Lower lobe of right lung (tissue), 2 donors: ENCODE results near the gene HMGN1. TPM values are rescaled to one million over a fixed set of nuclear protein-coding genes. Genes with fewer than 3 reads are reported as not detected.

ENCODE experiments used
- ATAC-seq, 2 donors: fragments of 200-7000 bp; cut with Tn5 transposase; one replicate each; pipeline ENCODE4 v1.9.1; 2020 to 2022; ENCODE audit warnings: mild to moderate bottlenecking in 2 of 2, moderate library complexity in 2 of 2
- DNase-seq: peaks from one replicate; pipeline ENCODE4 v3.0.0-alpha.2; 2020
- H3K27ac ChIP-seq: fragments of 200-600 bp; one replicate; pipeline ENCODE4 v1.8.0; 2022
- H3K27me3 ChIP-seq: fragments of 200-600 bp; one replicate; pipeline ENCODE4 v1.8.0; 2022; ENCODE audit warnings: low read depth
- H3K36me3 ChIP-seq: fragments of 200-600 bp; one replicate; pipeline ENCODE4 v1.8.0; 2022; ENCODE audit warnings: mild to moderate bottlenecking
- H3K4me1 ChIP-seq: fragments of 200-600 bp; one replicate; pipeline ENCODE4 v1.8.0; 2022
- H3K4me3 ChIP-seq: fragments of 200-600 bp; one replicate; pipeline ENCODE4 v1.8.0; 2022; ENCODE audit warnings: mild to moderate bottlenecking
- H3K9me3 ChIP-seq: fragments of 200-600 bp; one replicate; pipeline ENCODE4 v1.8.0; 2022
- intact Hi-C: fragments of 100-400 bp; cut with DNase I; formaldehyde crosslinking; loops from one replicate; pipeline ENCODE4 v1.11.0; 2022
- total RNA-seq: library from RNA; stranded (reverse); fragmentation: NEBNext Ultra II Directional; extraction: Animal tissue kit (Norgen Biotek cat#: 25700); gene quantifications from one replicate; pipeline ENCODE4 v1.2.1, GENCODE V29; 2021
- TF ChIP-seq, protein P1 (sequence below): fragments of 200-600 bp; IDR thresholded peaks from one replicate; pipeline ENCODE4 v1.8.0; 2022; ENCODE audit warnings: antibody characterized with exemption, mild to moderate bottlenecking
- donor health status: DM: no; HTN: yes; CAD: no; lungs with severe emphysema.

Gene HMGN1
- total RNA-seq, 1 donor from 2014 or later, result 139 TPM

- intact Hi-C loops, result no loop called here
- Histone ChIP-seq H3K36me3 (peaks cover 50% of the 10 kb centered on the region), H3K4me1 (peaks cover 20% of the 10 kb centered on the region), H3K27ac (no peak overlapping the region), H3K9me3 (no peaks in the 10 kb centered on the region), H3K4me3 (no peak overlapping the region), H3K27me3 (no peaks in the 10 kb centered on the region)
- DNase-seq (no peak), ATAC-seq (no peak)
- TF ChIP-seq, protein P1, sequence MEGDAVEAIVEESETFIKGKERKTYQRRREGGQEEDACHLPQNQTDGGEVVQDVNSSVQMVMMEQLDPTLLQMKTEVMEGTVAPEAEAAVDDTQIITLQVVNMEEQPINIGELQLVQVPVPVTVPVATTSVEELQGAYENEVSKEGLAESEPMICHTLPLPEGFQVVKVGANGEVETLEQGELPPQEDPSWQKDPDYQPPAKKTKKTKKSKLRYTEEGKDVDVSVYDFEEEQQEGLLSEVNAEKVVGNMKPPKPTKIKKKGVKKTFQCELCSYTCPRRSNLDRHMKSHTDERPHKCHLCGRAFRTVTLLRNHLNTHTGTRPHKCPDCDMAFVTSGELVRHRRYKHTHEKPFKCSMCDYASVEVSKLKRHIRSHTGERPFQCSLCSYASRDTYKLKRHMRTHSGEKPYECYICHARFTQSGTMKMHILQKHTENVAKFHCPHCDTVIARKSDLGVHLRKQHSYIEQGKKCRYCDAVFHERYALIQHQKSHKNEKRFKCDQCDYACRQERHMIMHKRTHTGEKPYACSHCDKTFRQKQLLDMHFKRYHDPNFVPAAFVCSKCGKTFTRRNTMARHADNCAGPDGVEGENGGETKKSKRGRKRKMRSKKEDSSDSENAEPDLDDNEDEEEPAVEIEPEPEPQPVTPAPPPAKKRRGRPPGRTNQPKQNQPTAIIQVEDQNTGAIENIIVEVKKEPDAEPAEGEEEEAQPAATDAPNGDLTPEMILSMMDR, result no peak
Measured at GRCh38 chr21:39307466-39307865, 41.4 kb downstream of the HMGN1 start.

DNA sequence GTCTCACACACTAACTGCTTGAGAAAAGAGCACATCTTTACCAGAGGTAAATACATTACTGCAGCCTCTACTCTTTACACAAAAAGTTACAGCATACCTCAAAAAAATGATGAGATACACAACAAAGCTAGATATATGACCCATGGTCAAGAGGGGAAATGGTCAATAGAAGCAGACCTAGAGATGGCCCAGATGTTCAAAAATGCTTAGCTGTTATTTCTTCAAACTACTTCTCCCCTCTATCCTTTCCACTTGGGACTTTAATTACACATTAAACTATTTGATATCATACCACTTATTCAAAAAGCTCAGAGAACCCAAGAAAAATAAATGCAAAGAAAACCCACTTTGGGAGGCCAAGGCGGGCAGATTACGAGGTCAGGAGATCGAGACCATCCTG is 48.3 kb downstream of the HMGN1 start:
- TF ChIP-seq, protein P1, result no peak
- Histone ChIP-seq H3K4me3 (no peak overlapping the region), H3K4me1 (no peaks in the 10 kb centered on the region), H3K27me3 (no peaks in the 10 kb centered on the region), H3K36me3 (peaks cover 69% of the 10 kb centered on the region), H3K9me3 (peaks cover 12% of the 10 kb centered on the region), H3K27ac (no peak overlapping the region)
- DNase-seq, result no peak
- no peak for ATAC-seq
- intact Hi-C loops, result no loop called here

DNA sequence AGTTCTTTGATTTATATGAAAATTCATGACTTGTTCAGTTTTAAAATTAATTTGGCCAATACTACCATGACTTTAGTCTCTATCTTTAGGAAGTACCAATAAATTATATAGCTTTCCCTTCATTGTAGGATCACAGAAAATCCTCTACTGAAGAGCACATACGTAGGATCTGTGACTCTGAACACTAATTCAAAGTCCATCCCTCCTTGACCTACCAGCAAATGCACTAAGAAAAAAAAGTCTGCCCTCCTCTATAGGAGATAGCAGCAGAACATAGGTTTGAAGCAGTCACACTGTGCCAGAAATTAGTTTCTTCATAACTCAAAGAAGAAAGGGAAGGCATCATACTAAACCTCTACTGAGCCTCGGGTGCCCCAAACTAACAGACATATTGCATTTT is 52.0 kb downstream of the HMGN1 start:
- H3K27me3 ChIP-seq, result no peaks in the 10 kb centered on the region
- H3K4me3 ChIP-seq, result no peak overlapping the region
- H3K9me3 ChIP-seq, result peaks cover 12% of the 10 kb centered on the region
- intact Hi-C loops, result no loop called here
- peaks cover 81% of the 10 kb centered on the region for H3K36me3 ChIP-seq
- no peaks in the 10 kb centered on the region for H3K4me1 ChIP-seq
- DNase-seq, result no peak
- H3K27ac ChIP-seq, result no peak overlapping the region
- ATAC-seq, result no peak
- TF ChIP-seq, protein P1, result no peak

Other genes with a start within 250 kb of the HMGN1 start
- gene PSMG1, start 165.6 kb downstream of the HMGN1 start, total RNA-seq, result 19.1 TPM
- gene BRWD1, start 35.5 kb downstream of the HMGN1 start, total RNA-seq, result 39.0 TPM
- gene LCA5L, start 96.7 kb upstream of the HMGN1 start, total RNA-seq, result 3.0 TPM
- gene SH3BGR, start 102.9 kb upstream of the HMGN1 start, total RNA-seq, result 4.1 TPM